ENCODE measurements around the gene GNAT1.

GRCh38 chr3:50174517-50174895, 16.9 kb upstream of the GNAT1 start:
- TF ChIP-seq POLR2A (IDR thresholded peaks at IDR 0.05) (no peak), EP300 (IDR thresholded peaks at IDR 0.05) (no peak)
- TF ChIP-seq, protein P1, sequence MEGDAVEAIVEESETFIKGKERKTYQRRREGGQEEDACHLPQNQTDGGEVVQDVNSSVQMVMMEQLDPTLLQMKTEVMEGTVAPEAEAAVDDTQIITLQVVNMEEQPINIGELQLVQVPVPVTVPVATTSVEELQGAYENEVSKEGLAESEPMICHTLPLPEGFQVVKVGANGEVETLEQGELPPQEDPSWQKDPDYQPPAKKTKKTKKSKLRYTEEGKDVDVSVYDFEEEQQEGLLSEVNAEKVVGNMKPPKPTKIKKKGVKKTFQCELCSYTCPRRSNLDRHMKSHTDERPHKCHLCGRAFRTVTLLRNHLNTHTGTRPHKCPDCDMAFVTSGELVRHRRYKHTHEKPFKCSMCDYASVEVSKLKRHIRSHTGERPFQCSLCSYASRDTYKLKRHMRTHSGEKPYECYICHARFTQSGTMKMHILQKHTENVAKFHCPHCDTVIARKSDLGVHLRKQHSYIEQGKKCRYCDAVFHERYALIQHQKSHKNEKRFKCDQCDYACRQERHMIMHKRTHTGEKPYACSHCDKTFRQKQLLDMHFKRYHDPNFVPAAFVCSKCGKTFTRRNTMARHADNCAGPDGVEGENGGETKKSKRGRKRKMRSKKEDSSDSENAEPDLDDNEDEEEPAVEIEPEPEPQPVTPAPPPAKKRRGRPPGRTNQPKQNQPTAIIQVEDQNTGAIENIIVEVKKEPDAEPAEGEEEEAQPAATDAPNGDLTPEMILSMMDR (IDR thresholded peaks at IDR 0.05): no peak

Data from ovary (tissue), 3 donors.